Central memory CD4-positive, alpha-beta T cell (primary cell): ENCODE data around the gene ST6GALNAC2.
"Not testable (repeated sequence)": the region's sequence is repeated elsewhere in the genome, so short reads cannot be mapped to it uniquely, and the experiment has no call there.

Experiments
- DNase-seq: peaks from one replicate; pipeline ENCODE4 v3.0.0; 2022

ST6GALNAC2 gene

DNA sequence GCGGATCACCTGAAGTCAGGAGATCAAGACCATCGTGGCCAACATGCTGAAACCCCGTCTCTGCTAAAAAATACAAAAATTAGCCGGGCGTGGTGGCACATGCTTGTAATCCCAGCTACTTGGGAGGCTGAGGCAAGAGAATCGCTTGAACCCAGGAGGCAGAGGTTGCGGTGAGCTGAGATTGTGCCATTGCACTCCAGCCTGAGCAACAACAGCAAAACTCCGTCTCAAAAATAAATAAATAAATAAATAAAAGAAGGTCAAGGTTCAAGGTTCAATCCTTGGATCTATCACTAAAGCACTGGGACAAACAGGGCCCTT is 60.2 kb downstream of the ST6GALNAC2 start:
- DNase-seq: not testable (repeated sequence)

GRCh38 chr17:76524598-76525512 is 60.8 kb downstream of the ST6GALNAC2 start:
- DNase-seq: no peak

GRCh38 chr17:76523084-76524037 is 62.3 kb downstream of the ST6GALNAC2 start:
- DNase-seq: peak; percentile 72

- DNase-seq: not testable (repeated sequence)
Measured at GRCh38 chr17:76521683-76522082, 64.0 kb downstream of the ST6GALNAC2 start.

GRCh38 chr17:76521262-76521661 is 64.4 kb downstream of the ST6GALNAC2 start:
- no peak for DNase-seq

GRCh38 chr17:76519048-76519966 is 66.4 kb downstream of the ST6GALNAC2 start:
- no peak for DNase-seq

DNA sequence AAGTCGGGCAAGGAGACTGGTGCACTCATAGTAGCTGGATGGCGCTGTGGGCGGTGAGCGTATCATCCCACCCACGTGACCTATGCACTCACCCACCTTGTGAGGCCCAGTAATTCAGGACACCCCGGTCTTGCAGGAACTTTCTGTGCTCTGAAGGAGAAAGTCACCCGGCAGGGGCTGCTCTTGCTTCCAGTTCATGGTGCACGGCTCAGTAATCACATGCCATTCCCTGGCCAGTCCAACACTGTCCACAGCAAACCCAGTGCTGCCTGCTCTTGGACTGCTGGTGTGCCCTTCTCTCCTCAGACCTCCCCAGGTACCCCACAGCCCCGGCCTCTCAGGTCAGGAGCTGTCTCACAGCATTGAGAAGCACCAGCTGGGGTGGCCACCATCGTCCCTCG is 68.0 kb downstream of the ST6GALNAC2 start:
- DNase-seq: no peak
